GM19455 (cell line): ENCODE measurements around the gene ARHGEF1.
"Not testable (repeated sequence)": the region's sequence is repeated elsewhere in the genome, so short reads cannot be mapped to it uniquely, and the experiment has no call there.

Experiments used
- ATAC-seq: cut with Tn5 transposase; IDR thresholded peaks from one replicate; pipeline ENCODE4 v1.9.1; 2021; ENCODE audit not compliant: unreplicated experiment

The ARHGEF1 gene

GRCh38 chr19:41904118-41904870 lies 21.3 kb downstream of the ARHGEF1 start:
- ATAC-seq = no peak

DNA sequence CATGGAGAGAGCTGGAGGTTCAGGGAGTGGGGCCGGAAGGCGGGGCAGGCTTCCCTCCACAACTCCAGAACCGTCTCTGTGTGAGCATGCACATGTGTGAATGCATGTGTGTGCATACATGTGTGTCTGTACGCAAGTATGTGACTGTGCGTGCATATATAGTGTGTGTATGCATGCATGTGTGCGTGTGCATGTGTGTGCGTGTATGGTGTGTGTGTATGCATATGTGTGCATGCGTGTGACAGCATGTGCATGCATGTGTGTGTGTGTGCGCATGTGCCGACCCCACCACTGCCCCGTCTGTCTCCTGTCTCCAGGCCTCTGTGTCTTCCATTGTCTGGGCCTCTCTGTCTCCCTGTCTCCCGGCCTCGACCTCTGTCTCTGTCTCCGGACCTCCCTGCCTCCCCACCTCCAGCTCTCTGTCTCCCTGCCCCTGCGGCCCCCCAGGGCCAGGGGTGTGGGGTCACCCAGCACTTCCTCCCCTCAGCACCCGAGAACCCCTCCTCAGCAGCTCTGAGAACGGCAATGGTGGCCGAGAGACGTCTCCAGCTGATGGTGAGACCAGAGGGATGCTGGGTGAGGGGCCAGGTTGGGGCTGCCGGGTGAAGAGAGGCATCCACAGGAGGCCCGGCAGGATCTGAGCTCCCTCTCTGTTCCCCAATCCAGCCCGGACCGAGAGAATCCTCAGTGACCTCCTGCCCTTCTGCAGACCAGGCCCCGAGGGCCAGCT lies 22.5 kb downstream of the ARHGEF1 start:
- ATAC-seq = no peak

GRCh38 chr19:41906271-41906670 lies 23.3 kb downstream of the ARHGEF1 start:
- no peak for ATAC-seq

DNA sequence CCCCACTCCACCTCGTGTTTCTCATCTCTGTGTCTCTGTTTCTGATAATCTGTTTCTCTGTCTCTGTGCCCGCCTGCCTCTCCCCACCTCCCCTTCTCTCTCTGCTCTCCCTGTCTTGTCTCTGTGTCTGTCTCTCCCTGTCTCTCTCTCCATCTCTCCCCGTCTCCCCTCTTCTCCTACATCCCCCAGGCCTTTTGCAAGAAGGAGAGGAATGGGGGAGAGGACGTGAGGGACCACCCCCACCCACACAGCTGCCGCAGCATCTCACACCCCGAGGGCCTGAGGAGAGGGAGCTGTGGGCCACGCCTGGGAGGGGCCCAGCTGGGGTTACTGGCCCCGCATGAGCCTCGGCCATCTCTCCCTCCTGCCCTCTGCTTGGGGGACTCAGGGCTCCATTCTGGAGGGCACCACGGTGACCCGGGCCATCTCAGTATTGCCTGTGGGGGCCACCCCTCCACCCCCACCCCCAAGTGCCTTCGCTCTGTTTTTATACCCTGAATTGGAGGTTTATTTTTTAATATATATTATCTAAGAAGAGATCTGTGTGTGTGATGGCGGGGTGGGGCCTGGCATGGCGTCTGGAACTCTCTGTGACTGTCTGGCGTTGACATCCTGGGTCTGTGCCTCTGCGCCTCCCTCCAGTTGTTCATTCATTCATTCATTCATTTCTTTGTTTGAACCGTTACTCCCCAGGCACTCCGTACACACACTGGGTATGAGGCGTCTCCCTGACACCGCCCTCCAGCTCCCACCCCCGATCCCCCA lies 24.1 kb downstream of the ARHGEF1 start:
- no peak for ATAC-seq

DNA sequence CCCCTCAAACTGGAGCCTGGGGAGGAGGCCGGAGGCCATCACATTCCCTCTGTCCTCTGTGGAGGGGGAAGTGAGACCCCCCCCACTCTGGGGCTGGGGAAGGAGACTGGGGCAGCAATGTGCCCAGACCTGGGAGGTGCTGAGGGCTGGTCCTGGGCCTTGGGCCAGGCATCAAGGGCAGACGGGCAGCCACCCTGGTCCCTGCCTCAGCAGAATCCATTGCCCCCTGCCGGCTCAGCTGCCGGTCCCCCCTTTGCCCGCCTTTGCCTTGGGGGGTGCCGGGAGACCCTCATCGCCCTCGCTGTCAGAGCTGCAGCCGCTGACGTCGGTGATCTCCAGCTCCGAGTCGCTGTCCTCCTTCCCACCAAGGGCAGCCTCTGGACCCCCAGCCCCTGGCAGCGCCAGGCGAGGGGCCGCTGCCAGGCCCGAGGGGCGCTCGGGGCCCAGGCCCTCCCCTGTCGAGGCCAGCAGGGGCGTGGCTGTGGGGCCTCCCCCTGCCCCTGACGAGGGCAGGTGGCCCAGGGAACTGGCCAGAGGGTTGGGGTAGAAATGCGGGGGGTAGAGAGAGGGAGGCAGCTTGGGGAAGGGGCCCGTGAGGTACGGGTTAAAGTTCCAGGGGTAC lies 25.1 kb downstream of the ARHGEF1 start:
- no peak for ATAC-seq

DNA sequence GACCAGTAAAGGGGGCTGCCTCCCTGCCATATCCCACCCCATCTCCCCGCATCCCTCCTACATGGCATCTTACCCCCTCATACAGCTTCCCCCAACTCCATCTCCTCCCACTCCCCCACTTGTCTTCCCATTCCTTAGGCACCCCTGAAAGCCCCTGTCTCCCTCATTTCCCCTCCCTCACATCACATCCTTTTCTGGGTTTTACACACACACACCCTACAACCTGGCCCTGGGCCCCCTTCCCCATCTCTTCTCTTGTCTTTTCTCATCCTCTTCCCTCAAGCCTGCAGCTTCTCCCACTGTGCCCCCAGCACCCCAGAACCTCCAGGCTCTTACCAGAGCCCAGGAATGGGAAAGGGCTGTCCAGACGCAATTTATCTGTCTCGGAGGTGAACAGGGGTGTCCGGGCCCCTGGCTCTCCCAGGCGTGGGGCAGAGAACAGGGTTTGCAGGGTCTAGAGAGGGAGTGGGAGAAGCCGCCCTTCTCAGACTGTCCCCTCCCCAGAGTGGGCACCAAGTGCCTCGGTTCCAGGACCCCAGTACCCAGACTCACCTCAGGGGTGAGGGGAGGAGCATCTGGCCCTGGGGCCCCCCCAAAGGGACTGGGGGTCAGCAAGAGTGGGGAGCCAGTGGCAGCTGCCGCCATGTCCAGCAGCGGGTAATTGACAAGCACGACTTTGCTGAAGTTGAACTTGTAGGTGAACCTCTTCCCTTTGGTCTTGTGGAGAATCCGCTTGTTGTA lies 25.9 kb downstream of the ARHGEF1 start:
- ATAC-seq = no peak

GRCh38 chr19:41909706-41910105 lies 26.7 kb downstream of the ARHGEF1 start:
- no peak for ATAC-seq

DNA sequence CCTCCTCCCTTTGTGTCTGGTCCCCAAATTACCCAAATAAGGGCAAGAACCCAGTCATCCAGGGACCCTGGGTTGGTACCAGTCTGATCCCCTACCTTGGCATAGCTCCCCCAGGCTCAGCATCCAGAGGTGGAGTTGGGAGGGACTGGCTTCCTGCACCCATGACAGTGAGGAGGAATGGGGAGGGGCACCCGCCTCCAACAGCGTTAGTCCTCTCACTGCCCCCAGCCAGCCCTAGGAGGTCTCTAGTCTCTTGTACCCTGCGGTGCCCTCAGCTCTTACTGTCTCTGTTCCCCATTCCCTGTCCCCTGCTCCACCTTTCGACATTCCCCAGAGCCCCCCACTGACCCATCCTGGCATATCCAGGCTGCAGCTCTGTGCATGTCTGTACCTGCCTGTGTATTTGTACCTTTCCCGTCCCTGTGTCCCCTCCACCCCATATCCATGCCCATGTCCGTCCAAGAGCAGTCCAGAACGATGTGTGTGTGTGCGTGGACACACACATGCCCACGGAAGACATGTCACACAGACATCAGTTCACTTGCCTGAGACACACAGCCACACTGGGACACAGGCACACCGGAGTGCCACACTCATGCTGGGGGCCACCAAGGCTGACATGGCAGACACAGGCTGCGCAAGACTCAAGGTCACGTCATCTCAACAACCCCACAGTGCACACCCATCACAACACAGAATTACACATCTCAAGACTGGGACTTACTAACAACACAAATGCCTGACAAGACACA lies 27.4 kb downstream of the ARHGEF1 start:
- ATAC-seq = no peak

DNA sequence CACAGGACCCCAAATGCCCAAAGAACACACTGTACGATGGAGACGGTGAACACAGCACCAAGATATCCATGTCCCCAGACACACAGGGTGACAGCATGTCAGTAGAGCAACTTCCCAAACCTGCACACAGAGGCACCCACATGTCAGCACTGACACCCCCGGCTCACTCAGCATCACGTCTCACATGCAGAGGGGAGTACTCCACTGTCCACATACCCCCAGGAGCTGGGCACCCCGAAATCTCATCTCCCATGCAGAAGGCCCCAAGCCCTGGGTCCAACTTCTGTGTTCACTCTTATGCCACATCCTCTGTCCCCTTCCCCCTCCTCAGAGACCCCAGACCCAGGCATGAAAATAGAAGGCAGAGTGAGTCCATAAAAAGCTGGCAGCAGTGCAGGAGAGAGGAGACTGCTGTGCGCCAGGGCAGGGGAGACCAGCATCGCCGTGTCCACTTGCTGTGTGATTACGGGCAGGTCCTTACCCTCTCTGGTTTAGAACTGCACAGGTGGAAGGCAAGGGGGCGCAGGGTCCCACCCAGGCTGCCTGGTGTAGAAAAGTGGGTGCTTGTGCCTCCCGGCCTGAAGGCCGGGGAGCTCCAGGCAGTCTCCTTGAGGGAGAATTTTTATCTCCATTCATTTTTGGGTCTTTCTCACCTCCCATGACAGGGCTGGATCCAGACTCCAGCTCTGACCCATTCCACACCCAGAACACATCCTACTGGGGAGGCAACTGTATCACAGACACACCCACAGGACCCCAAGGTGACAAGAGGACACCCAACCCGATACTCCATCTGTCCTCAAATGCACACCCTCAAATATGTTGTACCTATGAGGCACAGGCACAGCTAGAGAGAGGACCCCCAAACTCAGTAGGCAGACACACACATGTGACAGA lies 28.3 kb downstream of the ARHGEF1 start:
- ATAC-seq = no peak

- ATAC-seq = no peak
Measured at GRCh38 chr19:41911889-41912731, 29.1 kb downstream of the ARHGEF1 start.

- ATAC-seq = no peak
Measured at GRCh38 chr19:41912899-41913537, 30.0 kb downstream of the ARHGEF1 start.

DNA sequence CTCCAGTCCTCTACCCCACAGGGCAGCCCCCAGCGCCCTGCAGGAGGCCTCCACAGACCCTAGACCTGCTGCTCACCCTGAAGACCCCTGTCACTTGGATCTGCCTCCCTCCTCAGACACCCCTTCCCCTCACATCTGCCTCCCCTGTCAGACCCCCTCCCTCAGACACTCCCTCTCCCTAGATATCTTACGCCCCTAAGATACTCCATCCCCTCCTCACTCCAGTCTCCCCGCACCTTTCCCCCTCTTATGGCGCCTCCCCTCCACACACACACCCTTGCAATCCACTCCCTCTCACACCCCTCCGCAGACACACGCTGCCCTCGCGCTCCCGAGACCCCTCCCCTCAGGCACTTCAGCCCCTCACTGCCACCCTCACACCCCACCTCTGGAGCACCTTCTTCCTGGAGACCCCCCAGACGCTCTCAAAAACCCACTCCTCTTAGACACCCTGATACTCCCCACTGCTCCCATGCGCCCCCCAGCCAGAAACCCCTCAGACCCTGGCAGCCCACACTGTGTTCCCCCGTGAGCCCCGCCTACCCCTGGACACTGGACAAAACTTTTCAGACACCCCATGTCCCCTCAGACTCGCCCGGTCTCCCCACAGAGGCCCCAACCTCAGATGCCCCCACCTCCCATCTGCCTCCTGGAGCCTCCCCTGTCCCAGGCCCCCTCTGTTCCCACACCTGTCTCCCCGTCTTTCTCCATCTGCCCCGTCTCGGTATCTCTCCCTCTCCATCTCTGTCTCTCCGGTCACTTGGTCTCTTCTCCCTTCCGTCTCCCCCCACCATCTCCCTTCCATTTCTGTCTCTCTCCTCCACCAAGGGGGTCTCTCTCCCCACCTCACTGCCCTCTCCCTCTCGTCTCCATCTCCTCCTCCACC lies 30.8 kb downstream of the ARHGEF1 start:
- no peak for ATAC-seq

DNA sequence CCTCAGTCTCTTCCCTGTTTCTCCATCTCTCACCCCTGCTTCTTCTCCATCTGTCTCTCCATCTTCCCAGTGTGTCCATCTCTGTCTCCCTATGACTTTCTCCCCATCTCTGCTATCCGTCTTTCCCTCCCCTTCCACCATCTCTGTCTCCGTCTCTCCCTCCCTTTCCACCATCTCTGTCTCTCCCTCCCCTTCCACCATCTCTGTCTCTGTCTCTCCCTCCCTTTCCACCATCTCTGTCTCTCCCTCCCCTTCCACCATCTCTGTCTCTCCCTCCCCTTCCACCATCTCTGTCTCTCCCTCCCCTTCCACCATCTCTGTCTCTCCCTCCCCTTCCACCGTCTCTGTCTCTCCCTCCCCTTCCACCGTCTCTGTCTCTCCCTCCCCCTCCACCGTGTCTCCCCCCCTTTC lies 31.4 kb downstream of the ARHGEF1 start:
- ATAC-seq = not testable (repeated sequence)

GRCh38 chr19:41915021-41915775 lies 32.2 kb downstream of the ARHGEF1 start:
- ATAC-seq = no peak

GRCh38 chr19:41915776-41916414 lies 32.9 kb downstream of the ARHGEF1 start:
- ATAC-seq = no peak
